ENCODE data around the gene VEZT. TPM values are rescaled to one million over a fixed set of nuclear protein-coding genes. Genes with fewer than 3 reads are reported as not detected.

The VEZT gene
- total and polyA plus RNA-seq, 9 of the 15 experiments (the other 6 are each of a cell fraction or from before 2014, with no cell fraction given) = 16.1 to 61.5 (median 32.6) TPM

- TF ChIP-seq ATF6 (CRISPR knock-in tag; IDR thresholded peaks at IDR 0.05) (no peak), KLF1 (tag; IDR thresholded peaks at IDR 0.05) (no peak), ELF2 (CRISPR knock-in tag; IDR thresholded peaks at IDR 0.05) (no peak), SMARCA5 (IDR thresholded peaks at IDR 0.05) (no peak), ARID3B (CRISPR knock-in tag; IDR thresholded peaks at IDR 0.05; ENCODE audit: borderline replicate concordance) (no peak), ASH1L (IDR thresholded peaks at IDR 0.05; ENCODE audit: borderline replicate concordance, low read depth, partially characterized antibody) (no peak), ZNF589 (CRISPR knock-in tag; IDR thresholded peaks at IDR 0.05; ENCODE audit: low read depth) (no peak), TBL1XR1 (IDR thresholded peaks at IDR 0.05; ENCODE audit: low read length in 2 of 2) (peak in 1 of 2 experiments; percentile 60; a peak in 2 of 4 replicates), ZBTB9 (CRISPR knock-in tag; IDR thresholded peaks at IDR 0.05) (no peak), SAFB (IDR thresholded peaks at IDR 0.05; ENCODE audit: borderline replicate concordance, low read depth, low read length) (no peak), BCL6 (CRISPR knock-in tag; IDR thresholded peaks at IDR 0.05) (no peak), COPS2 (conservative IDR thresholded peaks at IDR 0.05) (no peak), PHTF2 (CRISPR knock-in tag; IDR thresholded peaks at IDR 0.05) (no peak), POLR2G (IDR thresholded peaks at IDR 0.05; ENCODE audit: low read depth, low read length) (no peak), TEAD1 (CRISPR knock-in tag; IDR thresholded peaks at IDR 0.05) (peak; percentile 8 to 41; a peak in 2 of 4 replicates)
Measured at GRCh38 chr12:95173392-95174251, 44.0 kb upstream of the VEZT start (continued).

All from K562 (cell line).